Omental fat pad (tissue), 4 donors: ENCODE measurements around the gene FXYD7. TPM values are rescaled to one million over a fixed set of nuclear protein-coding genes. Genes with fewer than 3 reads are reported as not detected.

Experiments used
- ATAC-seq: fragments of 150-250 bp; one replicate; pipeline ENCODE4 v1.9.1; 2016; ENCODE audit warnings: mild to moderate bottlenecking, moderate library complexity; ENCODE audit not compliant: low FRiP score
- DNase-seq: peaks from one replicate; pipeline ENCODE4 v3.0.0-alpha.2; 2019; ENCODE audit warnings: low spot score
- total RNA-seq, 4 donors: library from RNA; depleted of rRNA; stranded (reverse); fragments of >200 nt; gene quantifications; one replicate each; pipeline ENCODE4 v1.1.0, GENCODE V29; 2016
- TF ChIP-seq, protein P1 (sequence below), 3 donors: fragments of 450-650 bp; IDR thresholded peaks; one replicate each; pipeline ENCODE4 v1.5.1; 2016 to 2017; ENCODE audit warnings: antibody characterized with exemption in 3 of 3, mild to moderate bottlenecking in 3 of 3, moderate library complexity in 2 of 3

FXYD7 gene
- total RNA-seq, 4 donors from 2014 or later = not detected

DNA sequence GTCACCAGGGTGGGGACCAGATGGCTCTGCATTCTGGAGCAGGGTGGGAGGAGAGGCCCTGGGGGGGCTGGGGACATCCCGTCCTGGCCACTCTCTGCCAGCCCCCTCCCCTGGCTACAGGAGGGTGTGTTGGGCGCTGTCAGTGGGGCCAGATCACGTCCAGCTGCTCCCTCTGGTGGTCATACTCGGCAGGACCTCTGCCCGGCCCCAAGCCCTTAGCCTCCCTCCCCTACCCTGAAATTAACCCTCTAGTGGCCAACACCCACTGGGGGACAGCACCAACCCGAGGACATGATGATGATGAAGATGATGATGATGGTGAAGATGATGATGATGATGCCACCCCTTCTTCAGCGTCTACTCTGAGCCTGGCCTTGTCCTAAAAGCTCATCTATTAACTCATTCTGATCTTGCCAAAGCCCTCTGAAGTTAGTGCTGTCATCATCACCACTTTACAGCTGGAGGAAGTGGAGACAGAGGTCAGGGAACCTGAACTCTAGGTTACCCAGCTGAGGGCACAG, 7.6 kb upstream of the FXYD7 start:
- ATAC-seq (peak; percentile 63), DNase-seq (peak; percentile 51)
- TF ChIP-seq, protein P1, sequence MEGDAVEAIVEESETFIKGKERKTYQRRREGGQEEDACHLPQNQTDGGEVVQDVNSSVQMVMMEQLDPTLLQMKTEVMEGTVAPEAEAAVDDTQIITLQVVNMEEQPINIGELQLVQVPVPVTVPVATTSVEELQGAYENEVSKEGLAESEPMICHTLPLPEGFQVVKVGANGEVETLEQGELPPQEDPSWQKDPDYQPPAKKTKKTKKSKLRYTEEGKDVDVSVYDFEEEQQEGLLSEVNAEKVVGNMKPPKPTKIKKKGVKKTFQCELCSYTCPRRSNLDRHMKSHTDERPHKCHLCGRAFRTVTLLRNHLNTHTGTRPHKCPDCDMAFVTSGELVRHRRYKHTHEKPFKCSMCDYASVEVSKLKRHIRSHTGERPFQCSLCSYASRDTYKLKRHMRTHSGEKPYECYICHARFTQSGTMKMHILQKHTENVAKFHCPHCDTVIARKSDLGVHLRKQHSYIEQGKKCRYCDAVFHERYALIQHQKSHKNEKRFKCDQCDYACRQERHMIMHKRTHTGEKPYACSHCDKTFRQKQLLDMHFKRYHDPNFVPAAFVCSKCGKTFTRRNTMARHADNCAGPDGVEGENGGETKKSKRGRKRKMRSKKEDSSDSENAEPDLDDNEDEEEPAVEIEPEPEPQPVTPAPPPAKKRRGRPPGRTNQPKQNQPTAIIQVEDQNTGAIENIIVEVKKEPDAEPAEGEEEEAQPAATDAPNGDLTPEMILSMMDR (IDR thresholded peaks at IDR 0.05) = peak in 2 of 3 donors; percentile 51 to 77

DNA sequence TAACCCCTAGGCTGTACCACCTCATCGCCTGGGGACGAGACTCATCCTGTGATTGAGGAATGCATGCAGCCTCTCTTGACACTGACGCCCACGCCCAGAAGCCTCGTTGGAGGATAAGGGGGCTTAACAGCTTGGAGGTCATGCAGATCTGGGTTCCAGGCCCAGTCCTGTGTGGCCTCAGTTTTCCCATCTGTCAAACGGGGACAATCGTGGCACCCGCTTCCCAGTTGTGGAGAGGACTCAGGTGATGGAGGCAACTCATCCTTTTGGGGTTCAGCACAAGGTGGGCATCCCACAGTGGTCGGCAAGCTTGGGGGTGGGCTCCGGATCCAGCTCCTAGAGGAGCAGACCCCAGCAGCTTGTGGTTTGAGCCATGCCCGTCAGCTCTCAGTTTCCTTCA, 6.8 kb upstream of the FXYD7 start:
- ATAC-seq = no peak
- TF ChIP-seq, protein P1 (IDR thresholded peaks at IDR 0.05) = no peak
- DNase-seq = no peak

DNA sequence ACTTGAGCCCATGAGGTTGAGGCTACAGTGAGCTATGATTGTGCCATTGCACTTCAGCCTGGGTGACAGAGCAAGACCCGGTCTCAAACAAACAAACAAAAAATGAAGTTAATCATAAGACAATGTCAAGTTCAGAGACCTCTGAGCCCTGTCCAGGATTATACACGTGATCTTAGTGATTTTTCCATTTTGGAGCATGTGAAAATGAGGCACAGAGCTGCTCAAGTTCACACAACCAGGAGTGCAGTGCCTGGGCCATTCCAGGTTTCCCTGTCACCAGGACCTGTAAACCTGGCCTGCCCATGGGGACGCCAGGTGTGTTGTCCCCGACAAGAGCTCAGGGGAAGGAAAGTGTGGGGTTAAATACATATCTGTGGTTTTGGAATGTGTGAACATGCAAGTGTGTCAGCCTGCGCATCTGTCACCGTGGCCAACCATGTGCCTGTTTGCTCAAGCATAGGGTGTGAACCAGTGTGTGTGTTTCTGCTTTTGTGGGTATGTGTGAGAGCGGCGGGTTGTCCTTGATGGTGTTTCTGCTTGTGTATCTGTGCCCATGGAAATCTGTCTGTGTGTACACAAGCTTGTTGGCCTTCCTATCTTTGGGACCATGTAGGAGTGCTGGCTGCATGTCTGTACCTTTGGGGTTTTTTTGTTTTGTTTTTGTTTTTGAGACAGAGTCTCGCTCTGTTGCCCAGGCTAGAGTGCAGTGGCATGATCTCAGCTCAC, 5.9 kb upstream of the FXYD7 start:
- ATAC-seq (no peak), DNase-seq (no peak)
- TF ChIP-seq, protein P1 (IDR thresholded peaks at IDR 0.05) = no peak

DNA sequence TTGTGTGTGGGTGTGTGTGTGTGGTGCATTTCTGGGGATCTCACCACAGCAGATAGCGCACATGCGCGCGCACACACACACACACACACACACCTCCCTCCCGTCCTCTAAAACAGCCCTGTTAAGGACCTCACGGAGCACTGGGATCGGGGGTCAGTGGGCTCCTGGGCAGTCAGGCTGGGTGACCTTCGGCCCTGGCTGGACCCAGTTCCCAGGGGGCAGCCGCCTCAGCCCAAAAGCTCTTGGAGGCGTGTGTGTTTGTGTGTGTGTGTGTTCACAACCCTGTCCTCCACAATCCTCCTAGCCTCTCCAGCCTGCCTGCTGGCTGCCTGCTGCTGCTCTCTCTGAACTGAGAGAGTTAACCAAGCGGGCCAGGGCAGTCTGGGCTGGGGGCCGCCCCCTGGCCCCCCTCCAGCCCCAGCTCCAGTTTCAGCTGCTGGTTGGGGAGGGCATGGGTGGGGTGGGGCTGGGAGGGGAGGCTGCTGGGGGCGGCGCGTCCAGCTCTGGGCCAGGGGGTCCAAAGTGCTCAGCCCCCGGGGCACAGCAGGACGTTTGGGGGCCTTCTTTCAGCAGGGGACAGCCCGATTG, 4.7 kb upstream of the FXYD7 start, which contains the start of gene FXYD1:
Gene FXYD1 (plus strand): TSS at position 520 of the 588 bp plus-strand sequence. CDS start 1,256 bp downstream, outside the sequence.
- TF ChIP-seq, protein P1 (IDR thresholded peaks at IDR 0.05) = no peak
- DNase-seq (no peak), ATAC-seq (peak; percentile 15)

DNA sequence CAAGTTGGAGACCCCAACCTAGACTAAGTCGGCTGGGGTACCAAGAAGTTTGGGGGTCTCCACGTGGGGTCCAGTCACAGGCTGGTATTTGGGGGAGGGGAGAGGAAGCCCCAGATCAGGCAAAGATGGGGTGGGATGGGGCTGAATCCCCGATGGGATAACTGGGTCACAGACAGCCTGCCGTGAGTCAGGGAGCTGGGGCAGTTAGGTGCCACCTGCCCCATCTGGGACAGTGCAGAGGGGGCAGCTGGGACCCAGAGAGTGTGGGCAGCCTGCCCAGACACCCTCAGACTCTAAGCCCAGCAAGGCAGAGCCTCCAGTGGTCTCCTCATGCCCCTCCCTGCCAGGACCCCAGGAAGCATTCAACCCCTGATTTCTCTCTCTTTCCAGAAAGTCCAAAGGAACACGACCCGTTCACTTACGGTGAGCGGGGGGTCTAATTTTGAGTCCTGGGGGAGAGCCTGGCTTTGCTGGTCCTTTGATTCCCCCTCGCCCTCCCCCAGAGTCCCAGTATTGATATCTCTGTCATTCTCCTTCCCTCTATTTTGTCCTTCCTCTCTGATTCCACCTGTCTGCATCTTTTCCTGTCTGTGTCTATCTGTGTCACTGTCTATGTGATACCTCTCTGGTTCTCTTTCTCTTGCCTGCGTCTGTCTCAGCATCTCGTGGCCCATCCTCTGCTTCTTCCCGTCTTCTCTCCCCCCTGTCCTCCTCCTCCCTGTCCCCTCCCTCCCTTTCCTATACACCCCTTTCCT, 2.7 kb upstream of the FXYD7 start:
- TF ChIP-seq, protein P1 (IDR thresholded peaks at IDR 0.05) = no peak
- ATAC-seq (no peak), DNase-seq (no peak)

DNA sequence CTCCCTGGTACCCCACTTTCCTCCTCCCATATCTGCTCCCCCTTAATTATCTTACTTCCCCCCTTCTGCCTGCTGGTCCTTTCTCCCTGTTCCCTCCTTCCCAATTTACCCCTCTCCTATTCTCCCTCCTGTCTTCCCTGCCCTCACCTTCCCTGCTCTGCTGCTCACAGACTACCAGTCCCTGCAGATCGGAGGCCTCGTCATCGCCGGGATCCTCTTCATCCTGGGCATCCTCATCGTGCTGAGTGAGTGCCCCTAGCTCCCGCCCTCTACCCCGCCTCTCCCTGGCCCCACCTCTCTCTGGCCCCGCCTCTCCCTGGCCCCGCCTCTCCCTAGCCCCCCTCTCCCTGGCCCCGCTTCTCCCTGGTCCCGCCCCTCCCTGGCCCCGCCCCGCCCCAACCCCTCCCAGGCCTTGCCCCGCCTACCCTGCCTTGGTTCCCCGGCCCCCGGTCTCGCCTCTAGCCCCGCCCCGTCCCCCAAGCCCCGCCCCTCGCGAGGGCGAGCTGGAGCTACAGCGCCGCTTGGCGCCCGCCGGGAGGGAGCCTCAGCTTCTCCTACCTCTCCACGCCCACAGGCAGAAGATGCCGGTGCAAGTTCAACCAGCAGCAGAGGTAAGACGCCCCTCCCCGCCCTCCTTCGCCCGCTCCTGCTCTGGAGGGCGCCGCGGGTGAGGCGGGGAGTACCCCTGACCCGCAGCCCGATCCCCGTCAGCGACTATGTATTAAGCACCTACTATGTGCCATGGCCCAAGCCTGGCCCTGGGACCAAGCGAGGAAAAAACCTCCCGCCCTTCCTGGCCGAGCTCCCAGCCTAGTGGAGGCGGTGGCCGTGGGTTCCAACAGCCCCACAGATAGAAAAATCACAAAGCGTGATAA, 1.9 kb upstream of the FXYD7 start:
- DNase-seq = peak; percentile 89
- TF ChIP-seq, protein P1 (IDR thresholded peaks at IDR 0.05) = no peak
- ATAC-seq = peak; percentile 70
